ENCODE results near the gene KLHDC7B. TPM values are rescaled to one million over a fixed set of nuclear protein-coding genes. Genes with fewer than 3 reads are reported as not detected.

KLHDC7B gene
- total RNA-seq, 4 donors from 2014 or later, result 0.17 TPM; not detected in 3

GRCh38 chr22:50548040-50548920, 2.6 kb downstream of the KLHDC7B start:
- TF ChIP-seq POLR2AphosphoS5 (IDR thresholded peaks at IDR 0.05), result no peak
- TF ChIP-seq POLR2A (IDR thresholded peaks at IDR 0.05; ENCODE audit: low read depth), result no peak
- TF ChIP-seq, protein P1, sequence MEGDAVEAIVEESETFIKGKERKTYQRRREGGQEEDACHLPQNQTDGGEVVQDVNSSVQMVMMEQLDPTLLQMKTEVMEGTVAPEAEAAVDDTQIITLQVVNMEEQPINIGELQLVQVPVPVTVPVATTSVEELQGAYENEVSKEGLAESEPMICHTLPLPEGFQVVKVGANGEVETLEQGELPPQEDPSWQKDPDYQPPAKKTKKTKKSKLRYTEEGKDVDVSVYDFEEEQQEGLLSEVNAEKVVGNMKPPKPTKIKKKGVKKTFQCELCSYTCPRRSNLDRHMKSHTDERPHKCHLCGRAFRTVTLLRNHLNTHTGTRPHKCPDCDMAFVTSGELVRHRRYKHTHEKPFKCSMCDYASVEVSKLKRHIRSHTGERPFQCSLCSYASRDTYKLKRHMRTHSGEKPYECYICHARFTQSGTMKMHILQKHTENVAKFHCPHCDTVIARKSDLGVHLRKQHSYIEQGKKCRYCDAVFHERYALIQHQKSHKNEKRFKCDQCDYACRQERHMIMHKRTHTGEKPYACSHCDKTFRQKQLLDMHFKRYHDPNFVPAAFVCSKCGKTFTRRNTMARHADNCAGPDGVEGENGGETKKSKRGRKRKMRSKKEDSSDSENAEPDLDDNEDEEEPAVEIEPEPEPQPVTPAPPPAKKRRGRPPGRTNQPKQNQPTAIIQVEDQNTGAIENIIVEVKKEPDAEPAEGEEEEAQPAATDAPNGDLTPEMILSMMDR (IDR thresholded peaks at IDR 0.05), result no peak
- TF ChIP-seq EP300 (IDR thresholded peaks at IDR 0.05), result no peak
- peaks cover 9 to 91% (median 22%) of the 10 kb centered on the region in 4 donors for H3K27me3 ChIP-seq
- no peak for DNase-seq (ENCODE audit: extremely low spot score)
- intact Hi-C loops (cut with DNase I), result no loop called here
- peaks cover 17 to 37% (median 35%) of the 10 kb centered on the region in 4 donors for H3K4me1 ChIP-seq
- no peak overlapping the region for H3K27ac ChIP-seq (replicated peaks in 1 of 4)
- no peaks in the 10 kb centered on the region for H3K9me3 ChIP-seq
- H3K4me3 ChIP-seq, result peak overlapping the region; percentile 30 to 48 (median 36)
- H3K36me3 ChIP-seq, result no peaks in the 10 kb centered on the region
- WGBS, result 16% methylated on average over 5 of the region's 56 CpGs

DNA sequence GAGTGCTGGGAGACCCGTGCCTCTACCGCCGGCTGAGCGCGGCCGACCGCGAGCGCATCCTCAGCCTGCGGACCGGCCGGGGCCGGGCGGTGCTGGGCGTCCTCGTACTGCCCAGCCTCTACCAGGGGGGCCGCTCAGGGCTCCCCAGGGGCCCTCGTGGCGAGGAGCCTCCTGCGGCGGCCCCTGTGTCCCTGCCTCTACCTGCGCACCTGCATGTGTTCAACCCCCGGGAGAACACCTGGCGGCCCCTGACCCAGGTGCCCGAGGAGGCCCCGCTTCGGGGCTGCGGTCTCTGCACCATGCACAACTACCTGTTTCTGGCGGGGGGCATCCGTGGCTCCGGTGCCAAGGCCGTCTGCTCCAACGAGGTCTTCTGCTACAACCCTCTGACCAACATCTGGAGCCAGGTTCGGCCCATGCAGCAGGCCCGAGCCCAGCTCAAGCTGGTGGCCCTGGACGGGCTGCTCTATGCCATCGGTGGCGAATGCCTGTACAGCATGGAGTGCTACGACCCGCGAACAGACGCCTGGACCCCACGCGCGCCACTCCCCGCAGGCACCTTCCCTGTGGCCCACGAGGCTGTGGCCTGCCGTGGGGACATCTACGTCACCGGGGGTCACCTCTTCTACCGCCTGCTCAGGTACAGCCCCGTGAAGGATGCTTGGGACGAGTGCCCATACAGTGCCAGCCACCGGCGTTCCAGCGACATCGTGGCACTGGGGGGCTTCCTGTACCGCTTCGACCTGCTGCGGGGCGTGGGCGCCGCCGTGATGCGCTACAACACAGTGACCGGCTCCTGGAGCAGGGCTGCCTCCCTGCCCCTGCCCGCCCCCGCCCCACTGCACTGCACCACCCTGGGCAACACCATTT, 3.5 kb downstream of the KLHDC7B start:
- DNase-seq (ENCODE audit: extremely low spot score), result no peak
- peaks cover 9 to 83% (median 22%) of the 10 kb centered on the region in 4 donors for H3K27me3 ChIP-seq
- H3K36me3 ChIP-seq, result no peaks in the 10 kb centered on the region
- no peak overlapping the region for H3K27ac ChIP-seq (replicated peaks in 1 of 4)
- H3K9me3 ChIP-seq, result no peaks in the 10 kb centered on the region
- 81% methylated on average over 41 of the region's 68 CpGs for WGBS
- peak overlapping the region; percentile 30 to 48 (median 36) for H3K4me3 ChIP-seq
- peaks cover 12 to 34% (median 30%) of the 10 kb centered on the region in 4 donors for H3K4me1 ChIP-seq
- no peak for TF ChIP-seq EP300 (IDR thresholded peaks at IDR 0.05)
- TF ChIP-seq, protein P1 (IDR thresholded peaks at IDR 0.05), result no peak
- no peak for TF ChIP-seq POLR2A (IDR thresholded peaks at IDR 0.05; ENCODE audit: low read depth)
- TF ChIP-seq POLR2AphosphoS5 (IDR thresholded peaks at IDR 0.05), result no peak
- intact Hi-C loops (cut with DNase I), result no loop called here

- no peak for DNase-seq (ENCODE audit: extremely low spot score)
- H3K4me1 ChIP-seq, result peaks cover 8 to 25% (median 24%) of the 10 kb centered on the region in 4 donors
- no peak overlapping the region for H3K27ac ChIP-seq (replicated peaks in 1 of 4)
- 94% methylated on average over 8 of the region's 8 CpGs for WGBS
- H3K4me3 ChIP-seq, result no peak overlapping the region
- TF ChIP-seq, protein P1 (IDR thresholded peaks at IDR 0.05), result no peak
- TF ChIP-seq POLR2A (IDR thresholded peaks at IDR 0.05; ENCODE audit: low read depth) (no peak), POLR2AphosphoS5 (IDR thresholded peaks at IDR 0.05) (no peak), EP300 (IDR thresholded peaks at IDR 0.05) (no peak)
- H3K36me3 ChIP-seq, result no peaks in the 10 kb centered on the region
- no peaks in the 10 kb centered on the region for H3K9me3 ChIP-seq
- intact Hi-C loops (cut with DNase I), result no loop called here
- H3K27me3 ChIP-seq, result peaks cover 9 to 70% (median 22%) of the 10 kb centered on the region in 4 donors
Measured at GRCh38 chr22:50550395-50550794, 4.7 kb downstream of the KLHDC7B start.

DNA sequence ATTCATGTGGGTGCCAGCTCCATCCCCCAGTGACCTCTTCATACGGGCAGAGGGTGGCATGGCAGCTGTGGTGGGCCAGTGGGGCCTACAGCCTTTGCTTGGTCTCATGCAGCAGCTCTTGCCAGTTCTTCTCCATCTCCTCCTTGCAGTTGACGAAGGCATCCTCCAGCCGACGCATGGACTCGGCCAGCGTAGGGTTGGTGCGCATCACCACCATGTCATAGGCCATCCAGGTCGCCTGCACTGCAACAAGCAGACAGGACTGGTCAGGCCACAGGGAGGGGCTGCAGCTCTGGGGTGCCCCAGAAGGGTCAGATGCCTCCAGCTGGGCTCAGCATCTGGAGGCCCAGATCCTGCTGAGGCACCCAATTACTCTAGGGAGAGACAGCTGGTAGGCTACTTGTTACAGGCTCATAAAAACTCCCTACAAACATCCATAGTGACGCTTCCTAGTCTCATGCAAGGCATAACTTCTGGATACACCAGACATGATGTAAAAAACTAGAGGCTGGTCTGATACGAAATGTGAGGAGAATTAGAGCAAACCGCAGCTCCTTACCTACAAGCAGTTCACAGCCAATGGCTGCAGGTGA, 5.6 kb downstream of the KLHDC7B start:
- Histone ChIP-seq H3K27ac (replicated peaks in 1 of 4) (no peak overlapping the region), H3K36me3 (no peaks in the 10 kb centered on the region), H3K4me1 (peaks cover 8 to 25% (median 24%) of the 10 kb centered on the region in 4 donors), H3K9me3 (no peaks in the 10 kb centered on the region), H3K27me3 (peaks cover 9 to 62% (median 20%) of the 10 kb centered on the region in 4 donors), H3K4me3 (no peak overlapping the region)
- DNase-seq (ENCODE audit: extremely low spot score), result no peak
- intact Hi-C loops (cut with DNase I), result no loop called here
- WGBS, result 93% methylated on average over 11 of the region's 11 CpGs
- no peak for TF ChIP-seq POLR2A (IDR thresholded peaks at IDR 0.05; ENCODE audit: low read depth)
- TF ChIP-seq, protein P1 (IDR thresholded peaks at IDR 0.05), result no peak
- no peak for TF ChIP-seq POLR2AphosphoS5 (IDR thresholded peaks at IDR 0.05)
- no peak for TF ChIP-seq EP300 (IDR thresholded peaks at IDR 0.05)
